ENCODE results near the gene CHST14.

DNA sequence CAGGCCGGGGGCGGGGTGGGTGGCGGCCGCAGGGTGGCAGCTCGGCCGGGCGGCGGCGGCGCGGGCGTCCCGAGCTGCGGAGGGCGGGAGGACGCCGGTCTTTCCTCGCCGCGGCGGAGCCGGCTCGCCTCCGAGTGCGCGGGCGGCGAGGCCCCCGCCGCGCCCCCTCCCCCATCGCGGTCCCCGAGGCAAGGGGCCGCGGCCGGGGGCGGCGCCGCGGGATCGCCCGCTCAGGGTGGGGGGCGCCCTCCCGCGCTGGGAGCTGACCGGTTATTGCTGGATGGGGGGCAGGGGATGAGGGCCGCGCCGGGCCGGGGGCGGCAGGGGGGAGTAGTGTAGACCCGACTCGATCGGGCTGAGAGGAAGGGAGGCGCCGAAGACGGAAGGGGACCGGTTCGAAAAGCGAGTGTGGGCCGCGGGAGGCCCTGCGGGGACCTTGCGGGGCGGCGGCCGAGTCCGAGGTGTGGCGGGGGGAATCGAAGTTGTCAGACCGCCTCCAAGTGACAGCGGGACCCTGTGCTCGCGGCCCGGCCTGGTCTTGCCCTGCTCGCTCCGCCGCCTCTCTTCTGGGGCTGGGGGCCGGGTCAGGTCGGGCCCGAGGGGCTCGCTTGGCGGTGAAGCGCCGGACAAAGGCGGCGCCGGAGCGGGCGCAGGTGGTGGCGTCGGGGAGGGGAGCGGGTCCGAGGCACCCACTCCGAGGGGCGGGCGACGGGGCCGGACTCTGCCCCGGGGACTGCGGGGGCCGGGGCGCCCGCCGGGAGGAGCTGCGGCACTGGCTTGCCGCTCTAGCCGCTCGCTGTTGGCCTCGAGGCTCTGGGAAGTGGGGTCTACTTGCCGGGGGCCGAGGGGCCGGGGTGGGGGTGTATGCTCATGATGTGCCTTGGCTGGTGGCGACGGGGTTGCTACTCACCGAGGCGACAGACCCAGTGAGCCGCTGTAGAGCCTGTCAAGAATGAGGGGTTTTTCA lies 28.9 kb upstream of the CHST14 start:
- TF ChIP-seq CTCF (IDR thresholded peaks at IDR 0.05 in 8 of 11, conservative IDR thresholded peaks at IDR 0.05 in 3 of 11) (peak in 5 of 11 experiments; percentile 6 to 41 (median 24)), POLR2A (IDR thresholded peaks at IDR 0.05) (no peak), POLR2AphosphoS5 (IDR thresholded peaks at IDR 0.05) (peak in 1 of 3 donors; percentile 26)
